ENCODE data around the gene ELOVL2. TPM values are rescaled to one million over a fixed set of nuclear protein-coding genes. Genes with fewer than 3 reads are reported as not detected.

The ELOVL2 gene
- total and polyA plus RNA-seq, 12 donors, result 0.73 to 3.5 (median 1.2) TPM

DNA sequence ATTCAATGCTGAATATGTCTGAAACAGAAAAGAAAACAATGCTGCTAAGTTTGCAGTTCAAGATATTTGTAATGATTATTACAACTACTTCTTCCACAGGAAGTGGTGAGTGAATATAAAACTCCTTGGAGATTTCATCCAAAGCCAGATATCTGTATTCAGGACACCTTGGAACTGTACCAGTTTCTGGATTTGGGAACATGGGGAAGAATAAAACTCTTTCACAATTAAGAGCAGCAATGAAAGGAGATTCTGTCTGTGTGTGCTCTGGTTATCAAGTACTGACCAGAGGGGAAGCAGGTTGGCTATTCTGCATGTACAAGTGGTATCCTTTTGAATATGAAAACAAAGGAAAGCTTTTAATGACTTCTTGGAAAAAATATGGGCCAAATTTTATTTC lies 21.1 kb downstream of the ELOVL2 start:
- Histone ChIP-seq H3K4me1 (peaks cover 0 to 65% (median 30%) of the 10 kb centered on the region in 9 donors), H3K9me3 (no peaks in the 10 kb centered on the region), H3K27me3 (peaks cover 0 to 11% (median 3%) of the 10 kb centered on the region in 7 donors), H3K4me3 (no peak overlapping the region), H3K36me3 (no peaks in the 10 kb centered on the region), H3K27ac (peak overlapping the region in 4 of 10 donors; percentile 32 to 60 (median 48))
- DNase-seq (no peak), ATAC-seq (peak in 7 of 8 donors; percentile 22 to 66 (median 55))
- TF ChIP-seq, protein P1, sequence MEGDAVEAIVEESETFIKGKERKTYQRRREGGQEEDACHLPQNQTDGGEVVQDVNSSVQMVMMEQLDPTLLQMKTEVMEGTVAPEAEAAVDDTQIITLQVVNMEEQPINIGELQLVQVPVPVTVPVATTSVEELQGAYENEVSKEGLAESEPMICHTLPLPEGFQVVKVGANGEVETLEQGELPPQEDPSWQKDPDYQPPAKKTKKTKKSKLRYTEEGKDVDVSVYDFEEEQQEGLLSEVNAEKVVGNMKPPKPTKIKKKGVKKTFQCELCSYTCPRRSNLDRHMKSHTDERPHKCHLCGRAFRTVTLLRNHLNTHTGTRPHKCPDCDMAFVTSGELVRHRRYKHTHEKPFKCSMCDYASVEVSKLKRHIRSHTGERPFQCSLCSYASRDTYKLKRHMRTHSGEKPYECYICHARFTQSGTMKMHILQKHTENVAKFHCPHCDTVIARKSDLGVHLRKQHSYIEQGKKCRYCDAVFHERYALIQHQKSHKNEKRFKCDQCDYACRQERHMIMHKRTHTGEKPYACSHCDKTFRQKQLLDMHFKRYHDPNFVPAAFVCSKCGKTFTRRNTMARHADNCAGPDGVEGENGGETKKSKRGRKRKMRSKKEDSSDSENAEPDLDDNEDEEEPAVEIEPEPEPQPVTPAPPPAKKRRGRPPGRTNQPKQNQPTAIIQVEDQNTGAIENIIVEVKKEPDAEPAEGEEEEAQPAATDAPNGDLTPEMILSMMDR (IDR thresholded peaks at IDR 0.05), result no peak
- intact Hi-C loops (cut with DNase I), result no loop called here

DNA sequence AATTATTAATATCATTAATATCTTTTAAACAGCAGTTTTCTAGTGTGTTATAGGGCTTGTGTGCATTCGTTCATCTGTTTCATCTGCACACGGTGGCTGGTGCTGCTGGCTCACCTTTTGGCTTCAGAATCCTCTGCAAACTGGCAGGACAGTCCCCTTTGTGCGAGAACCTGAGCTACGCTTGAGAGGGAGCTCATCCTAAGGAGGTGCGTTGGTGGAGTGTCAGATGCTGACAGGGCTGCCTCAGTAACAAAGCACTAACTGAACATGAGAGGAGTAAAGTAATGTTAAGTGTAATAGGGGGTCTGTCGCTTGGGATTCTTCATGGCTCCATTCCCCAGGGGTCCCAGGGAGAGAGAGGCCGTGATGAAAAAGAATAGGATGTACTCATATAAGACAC lies 22.4 kb downstream of the ELOVL2 start:
- Histone ChIP-seq H3K36me3 (no peaks in the 10 kb centered on the region), H3K9me3 (no peaks in the 10 kb centered on the region), H3K4me3 (no peak overlapping the region), H3K27me3 (peaks cover 0 to 10% (median 0%) of the 10 kb centered on the region in 7 donors), H3K27ac (peak overlapping the region in 8 of 10 donors; percentile 8 to 60 (median 32)), H3K4me1 (peaks cover 0 to 65% (median 30%) of the 10 kb centered on the region in 9 donors)
- ATAC-seq (peak in 1 of 8 donors; percentile 13), DNase-seq (no peak)
- 61 to 72% methylated on average over 7 of the region's 7 CpGs for WGBS, 2 donors
- TF ChIP-seq, protein P1 (IDR thresholded peaks at IDR 0.05), result no peak
- intact Hi-C loops (cut with DNase I), result no loop called here

GRCh38 chr6:11021003-11021402 lies 23.1 kb downstream of the ELOVL2 start:
- TF ChIP-seq, protein P1 (IDR thresholded peaks at IDR 0.05), result no peak
- Histone ChIP-seq H3K4me3 (no peak overlapping the region), H3K9me3 (no peaks in the 10 kb centered on the region), H3K27me3 (peaks cover 0 to 7% (median 0%) of the 10 kb centered on the region in 7 donors), H3K36me3 (no peaks in the 10 kb centered on the region), H3K27ac (peak overlapping the region in 5 of 10 donors; percentile 25 to 56 (median 40)), H3K4me1 (peaks cover 0 to 59% (median 27%) of the 10 kb centered on the region in 9 donors)
- intact Hi-C loops (cut with DNase I), result no loop called here
- DNase-seq (no peak), ATAC-seq (peak in 6 of 8 donors; percentile 49 to 89 (median 72))
- WGBS, 2 donors, result 37 to 52% methylated on average over 2 of the region's 2 CpGs

- DNase-seq, result no peak
- Histone ChIP-seq H3K27ac (no peak overlapping the region), H3K36me3 (no peaks in the 10 kb centered on the region), H3K27me3 (peaks cover 0 to 14% (median 0%) of the 10 kb centered on the region in 7 donors), H3K4me3 (no peak overlapping the region), H3K4me1 (peaks cover 0 to 35% (median 21%) of the 10 kb centered on the region in 9 donors), H3K9me3 (no peaks in the 10 kb centered on the region)
- ATAC-seq, result no peak
- intact Hi-C loops (cut with DNase I), result no loop called here
- WGBS, 2 donors, result 92 to 94% methylated on average over 2 of the region's 2 CpGs
- TF ChIP-seq, protein P1 (IDR thresholded peaks at IDR 0.05), result no peak
Observed at GRCh38 chr6:11018225-11018624, 25.9 kb downstream of the ELOVL2 start.
